Measurements from ENCODE around the gene NLRP12.

GRCh38 chr19:53775524-53775923, 48.6 kb downstream of the NLRP12 start:
- TF ChIP-seq ZBTB33 (IDR thresholded peaks at IDR 0.05; ENCODE audit: borderline replicate concordance, low read depth), result no peak
- no peak for TF ChIP-seq CTCF (IDR thresholded peaks at IDR 0.05)
- TF ChIP-seq MXI1 (IDR thresholded peaks at IDR 0.05; ENCODE audit: low read depth, low read length), result no peak
- TF ChIP-seq CHD2 (IDR thresholded peaks at IDR 0.05; ENCODE audit: low read length, partially characterized antibody), result no peak
- no peak for TF ChIP-seq TAF1 (IDR thresholded peaks at IDR 0.05; ENCODE audit: borderline replicate concordance, low read depth, low read length)
- no peak for TF ChIP-seq POLR2AphosphoS5 (IDR thresholded peaks at IDR 0.05; ENCODE audit: low read depth, low read length)
- TF ChIP-seq EZH2phosphoT487 (IDR thresholded peaks at IDR 0.05; ENCODE audit: borderline replicate concordance, low read depth), result no peak
- no peak for TF ChIP-seq SIN3A (IDR thresholded peaks at IDR 0.05; ENCODE audit: borderline replicate concordance, low read depth, low read length)
- no peak for TF ChIP-seq USF2 (IDR thresholded peaks at IDR 0.05; ENCODE audit: borderline replicate concordance, low read depth, low read length)
- TF ChIP-seq MAX (IDR thresholded peaks at IDR 0.05; ENCODE audit: low read depth), result no peak
- TF ChIP-seq USF1 (IDR thresholded peaks at IDR 0.05; ENCODE audit: borderline replicate concordance, low read depth), result no peak
- no peak for TF ChIP-seq TCF12 (IDR thresholded peaks at IDR 0.05)
- TF ChIP-seq GABPA (IDR thresholded peaks at IDR 0.05; ENCODE audit: low read depth), result no peak
- TF ChIP-seq RFX5 (IDR thresholded peaks at IDR 0.05; ENCODE audit: low read length), result no peak
